HG03175 (cell line): ENCODE results near the gene NINJ2.
A peak's percentile ranks its signal among the peaks of the same experiment; 100 is the strongest.

Experiments
- ATAC-seq: cut with Tn5 transposase; IDR thresholded peaks from one replicate; pipeline ENCODE4 v1.9.1; 2021; ENCODE audit warnings: mild to moderate bottlenecking, moderate library complexity; ENCODE audit not compliant: unreplicated experiment

The NINJ2 gene

GRCh38 chr12:571795-572531 lies 91.3 kb downstream of the NINJ2 start:
- ATAC-seq, result no peak

- ATAC-seq, result no peak
Observed at GRCh38 chr12:570921-571794, 92.1 kb downstream of the NINJ2 start.

GRCh38 chr12:570435-570920 lies 92.8 kb downstream of the NINJ2 start:
- ATAC-seq, result no peak

GRCh38 chr12:569803-570434 lies 93.3 kb downstream of the NINJ2 start:
- ATAC-seq, result peak; percentile 70

- ATAC-seq, result no peak
Observed at GRCh38 chr12:569091-569676, 94.1 kb downstream of the NINJ2 start.

- ATAC-seq, result no peak
Observed at GRCh38 chr12:568486-568885, 94.8 kb downstream of the NINJ2 start.

- ATAC-seq, result no peak
Observed at GRCh38 chr12:565589-566105, 97.6 kb downstream of the NINJ2 start.

- ATAC-seq, result no peak
Observed at GRCh38 chr12:565161-565560, 98.1 kb downstream of the NINJ2 start.

GRCh38 chr12:563787-564298 lies 99.4 kb downstream of the NINJ2 start:
- ATAC-seq, result no peak

- no peak for ATAC-seq
Observed at GRCh38 chr12:563250-563781, 99.9 kb downstream of the NINJ2 start.

GRCh38 chr12:562634-563033 lies 100.6 kb downstream of the NINJ2 start:
- no peak for ATAC-seq

- no peak for ATAC-seq
Observed at GRCh38 chr12:561908-562593, 101.2 kb downstream of the NINJ2 start.

- no peak for ATAC-seq
Observed at GRCh38 chr12:561391-561705, 101.9 kb downstream of the NINJ2 start.

- no peak for ATAC-seq
Observed at GRCh38 chr12:560691-561390, 102.4 kb downstream of the NINJ2 start.

GRCh38 chr12:559906-560455 lies 103.3 kb downstream of the NINJ2 start:
- ATAC-seq, result no peak

GRCh38 chr12:559208-559905 lies 103.9 kb downstream of the NINJ2 start:
- ATAC-seq, result no peak

GRCh38 chr12:558580-558979 lies 104.7 kb downstream of the NINJ2 start:
- no peak for ATAC-seq

GRCh38 chr12:556498-556897 lies 106.7 kb downstream of the NINJ2 start:
- ATAC-seq, result no peak

- ATAC-seq, result no peak
Observed at GRCh38 chr12:554001-554285, 109.3 kb downstream of the NINJ2 start.
